GM23248 (cell line): ENCODE measurements around the gene LHFPL2. TPM values are rescaled to one million over a fixed set of nuclear protein-coding genes. Genes with fewer than 3 reads are reported as not detected.

ENCODE experiments used
- DNase-seq: peaks from one replicate; pipeline ENCODE4 v3.0.0-alpha.2; 2015
- H2AFZ ChIP-seq: fragments of 200-600 bp; sonication (generic); 2 replicates; pipeline ENCODE4 v1.6.1; 2016; ENCODE audit warnings: antibody characterized with exemption
- H3F3A ChIP-seq: fragments of 200-600 bp; sonication (generic); 2 replicates; pipeline ENCODE4 v1.6.1; 2016; ENCODE audit warnings: mild to moderate bottlenecking, antibody characterized with exemption, mixed run types; ENCODE audit not compliant: insufficient read depth
- H3K27ac ChIP-seq: fragments of 200-600 bp; sonication (generic); 2 replicates; pipeline ENCODE4 v1.5.1; 2016; ENCODE audit warnings: mild to moderate bottlenecking
- H3K27me3 ChIP-seq: fragments of 200-600 bp; sonication (generic); replicated peaks from 2 replicates; pipeline ENCODE4 v1.6.1; 2016; ENCODE audit warnings: mild to moderate bottlenecking; ENCODE audit not compliant: insufficient read depth
- H3K36me3 ChIP-seq: fragments of 200-600 bp; sonication (generic); 2 replicates; pipeline ENCODE4 v1.6.1; 2016; ENCODE audit warnings: low read depth, mild to moderate bottlenecking
- H3K4me1 ChIP-seq: fragments of 200-600 bp; sonication (generic); 2 replicates; pipeline ENCODE4 v1.6.1; 2016; ENCODE audit warnings: mild to moderate bottlenecking; ENCODE audit not compliant: insufficient read depth
- H3K4me2 ChIP-seq: fragments of 200-600 bp; sonication (generic); one replicate; pipeline ENCODE4 v1.6.1; 2016; ENCODE audit warnings: mild to moderate bottlenecking; ENCODE audit not compliant: unreplicated experiment
- H3K4me3 ChIP-seq: fragments of 200-600 bp; sonication (generic); 2 replicates; pipeline ENCODE4 v1.5.1; 2016; ENCODE audit warnings: mild to moderate bottlenecking
- H3K79me2 ChIP-seq: fragments of 200-600 bp; sonication (generic); 2 replicates; pipeline ENCODE4 v1.6.1; 2016; ENCODE audit warnings: mild to moderate bottlenecking; ENCODE audit not compliant: insufficient read depth
- H3K9ac ChIP-seq: fragments of 200-600 bp; sonication (generic); 2 replicates; pipeline ENCODE4 v1.6.1; 2016; ENCODE audit warnings: mild to moderate bottlenecking
- H3K9me2 ChIP-seq: fragments of 200-600 bp; sonication (generic); 2 replicates; pipeline ENCODE4 v1.6.1; 2016; ENCODE audit warnings: mixed run types, mild to moderate bottlenecking, moderate library complexity; ENCODE audit not compliant: insufficient read depth
- H3K9me3 ChIP-seq: fragments of 200-600 bp; sonication (generic); one replicate; pipeline ENCODE4 v1.6.1; 2017; ENCODE audit warnings: low read depth
- H4K20me1 ChIP-seq: fragments of 200-600 bp; sonication (generic); 2 replicates; pipeline ENCODE4 v1.6.0; 2016; ENCODE audit not compliant: insufficient read depth
- EZH2 ChIP-seq: fragments of 200-600 bp; sonication (generic); IDR thresholded peaks from 2 replicates; pipeline ENCODE4 v1.6.1; 2018; ENCODE audit warnings: antibody characterized with exemption, mild to moderate bottlenecking; ENCODE audit not compliant: insufficient read depth, poor library complexity, severe bottlenecking
- EZH2phosphoT487 ChIP-seq: fragments of 200-600 bp; sonication (generic); IDR thresholded peaks from 2 replicates; pipeline ENCODE4 v1.6.1; 2018; ENCODE audit warnings: antibody characterized with exemption, moderate library complexity, mild to moderate bottlenecking, low read depth; ENCODE audit not compliant: insufficient read depth
- WGBS, 2 experiments: methylation state at CpG; one replicate each; pipeline ENCODE4 v1.1.6; 2015 to 2017; ENCODE audit warnings: low lambda C conversion rate in 2 of 2, low coverage in 1 of 2; ENCODE audit errors: missing lambda C conversion rate in 2 of 2; 5-methylcytosine and 5-hydroxymethylcytosine counted together
- in situ Hi-C: fragments of 300-500 bp; cut with MboI; formaldehyde crosslinking; loops from 2 replicates; pipeline ENCODE4 v1.15.0; 2020
- polyA plus RNA-seq: library from polyadenylated mRNA; unstranded; fragments of >200 nt; fragmentation: Nextera tagmentation; extraction: Ambion mirVana; gene quantifications from 2 replicates; pipeline ENCODE4 v1.2.1, GENCODE V29; 2016
- total RNA-seq: library from RNA; depleted of rRNA; stranded (reverse); fragments of >200 nt; shearing (Covaris generic); gene quantifications from 2 replicates; pipeline ENCODE4 v1.2.3, GENCODE V29; 2014

The LHFPL2 gene
- total and polyA plus RNA-seq, 2 experiments from 2014 or later: 8.0 to 13.7 TPM

GRCh38 chr5:78490709-78491485, 157.7 kb downstream of the LHFPL2 start:
- H3K9ac ChIP-seq: no peak overlapping the region
- H3K4me1 ChIP-seq: peaks cover 2% of the 10 kb centered on the region
- H2AFZ ChIP-seq: no peak overlapping the region
- peaks cover 9% of the 10 kb centered on the region; the same call in 1 of the 2 replicates for H3K36me3 ChIP-seq
- H3K27me3 ChIP-seq: no peaks in the 10 kb centered on the region
- no peak for DNase-seq
- H3F3A ChIP-seq: no peaks in the 10 kb centered on the region
- H3K27ac ChIP-seq: no peak overlapping the region
- H3K4me2 ChIP-seq: no peak overlapping the region
- in situ Hi-C loops: no loop called here
- no peaks in the 10 kb centered on the region for H3K9me2 ChIP-seq
- no peaks in the 10 kb centered on the region; the same call in 1 of the 2 replicates for H3K79me2 ChIP-seq
- no peak overlapping the region for H3K4me3 ChIP-seq
- 80 to 82% methylated on average over 4 of the region's 4 CpGs for WGBS, 2 experiments
- no peaks in the 10 kb centered on the region for H4K20me1 ChIP-seq
- no peak for TF ChIP-seq EZH2
- TF ChIP-seq EZH2phosphoT487: no peak
- H3K9me3 ChIP-seq: no peaks in the 10 kb centered on the region

GRCh38 chr5:78487846-78488245, 160.7 kb downstream of the LHFPL2 start:
- H2AFZ ChIP-seq: no peak overlapping the region
- peaks cover 9% of the 10 kb centered on the region; the same call in 1 of the 2 replicates for H3K36me3 ChIP-seq
- H3F3A ChIP-seq: no peaks in the 10 kb centered on the region
- no peak for DNase-seq
- H4K20me1 ChIP-seq: no peaks in the 10 kb centered on the region
- in situ Hi-C loops: no loop called here
- no peak overlapping the region for H3K4me2 ChIP-seq
- TF ChIP-seq EZH2phosphoT487 (no peak), EZH2 (no peak)
- 92 to 97% methylated on average over 4 of the region's 4 CpGs for WGBS, 2 experiments
- no peak overlapping the region for H3K9ac ChIP-seq
- H3K9me2 ChIP-seq: no peaks in the 10 kb centered on the region
- no peaks in the 10 kb centered on the region for H3K27me3 ChIP-seq
- H3K27ac ChIP-seq: no peak overlapping the region
- H3K4me3 ChIP-seq: no peak overlapping the region
- H3K4me1 ChIP-seq: peaks cover 7% of the 10 kb centered on the region
- no peaks in the 10 kb centered on the region for H3K9me3 ChIP-seq
- H3K79me2 ChIP-seq: no peaks in the 10 kb centered on the region

DNA sequence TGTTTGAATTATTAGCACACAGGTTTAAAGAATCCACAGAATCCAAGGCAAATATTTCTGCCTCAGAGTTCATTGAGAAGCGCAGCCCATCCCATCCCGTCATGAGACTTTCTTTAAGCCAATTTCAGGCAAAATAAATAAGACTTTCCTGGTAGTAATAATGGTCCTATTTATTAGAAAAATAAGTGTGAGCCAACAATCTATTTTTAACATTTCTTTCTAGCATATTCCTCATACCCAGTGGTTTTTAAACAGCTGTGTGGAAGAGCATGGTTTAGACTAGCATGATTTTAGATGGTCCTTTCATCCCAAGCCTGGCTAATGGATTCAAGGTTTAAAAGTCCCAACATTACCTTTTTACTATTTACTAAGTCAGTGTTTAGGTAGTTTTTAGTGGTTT, 162.4 kb downstream of the LHFPL2 start:
- Histone ChIP-seq H3K27ac (no peak overlapping the region), H3K4me2 (no peak overlapping the region), H3K9me2 (no peaks in the 10 kb centered on the region), H3K4me1 (peaks cover 7% of the 10 kb centered on the region), H4K20me1 (no peaks in the 10 kb centered on the region), H2AFZ (no peak overlapping the region), H3K79me2 (no peaks in the 10 kb centered on the region), H3K27me3 (no peaks in the 10 kb centered on the region), H3K4me3 (no peak overlapping the region), H3K36me3 (peaks cover 9% of the 10 kb centered on the region; the same call in 1 of the 2 replicates), H3K9me3 (no peaks in the 10 kb centered on the region), H3K9ac (no peak overlapping the region), H3F3A (no peaks in the 10 kb centered on the region)
- no peak for DNase-seq
- 82 to 84% methylated on average over 2 of the region's 2 CpGs for WGBS, 2 experiments
- TF ChIP-seq EZH2phosphoT487: no peak
- TF ChIP-seq EZH2: no peak
- in situ Hi-C loops: no loop called here

DNA sequence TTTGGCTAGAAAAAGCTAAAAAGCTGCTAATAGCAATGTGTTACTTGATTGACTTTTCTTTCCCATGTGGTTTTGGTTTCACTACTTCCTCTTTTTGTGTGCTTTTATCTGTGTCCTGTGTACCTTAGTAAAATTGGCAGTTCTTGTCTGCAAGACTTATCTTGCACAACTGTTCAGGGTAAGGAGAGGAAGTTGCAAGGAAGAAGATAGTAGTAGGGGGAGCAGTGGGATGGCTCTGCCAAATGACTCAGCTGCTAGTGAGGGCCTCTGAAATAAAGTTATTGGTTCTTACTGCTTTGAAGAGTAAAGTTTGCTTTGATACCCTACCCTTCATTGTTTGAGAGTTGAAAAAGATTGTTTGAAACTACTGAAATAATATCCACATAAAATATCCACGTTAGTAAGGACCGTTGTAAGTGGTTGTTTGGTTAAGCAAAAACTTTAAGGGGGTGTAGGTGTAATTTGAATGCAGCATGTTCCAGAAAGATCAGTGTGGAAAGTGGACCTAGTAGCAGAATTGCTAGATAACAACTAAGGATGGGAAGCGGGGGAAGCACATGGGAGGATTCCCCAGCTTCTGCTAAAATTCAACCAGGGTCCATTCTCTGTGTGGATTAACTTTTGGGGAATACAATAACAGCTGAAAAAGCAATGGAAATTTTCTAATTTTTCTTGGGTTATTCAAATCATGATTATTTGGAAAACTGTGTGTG, 164.6 kb downstream of the LHFPL2 start:
- H3K9me2 ChIP-seq: no peaks in the 10 kb centered on the region
- peaks cover 8% of the 10 kb centered on the region; the same call in 1 of the 2 replicates for H3K36me3 ChIP-seq
- H3K4me2 ChIP-seq: no peak overlapping the region
- no peaks in the 10 kb centered on the region for H3K79me2 ChIP-seq
- peak; percentile 37 for DNase-seq
- no peaks in the 10 kb centered on the region for H3F3A ChIP-seq
- no peak for TF ChIP-seq EZH2
- TF ChIP-seq EZH2phosphoT487: no peak
- WGBS, 2 experiments: 78 to 89% methylated on average over 3 of the region's 3 CpGs
- peaks cover 7% of the 10 kb centered on the region for H3K4me1 ChIP-seq
- no peaks in the 10 kb centered on the region for H4K20me1 ChIP-seq
- H3K27me3 ChIP-seq: no peaks in the 10 kb centered on the region
- H3K4me3 ChIP-seq: no peak overlapping the region
- no peak overlapping the region for H3K27ac ChIP-seq
- H3K9me3 ChIP-seq: no peaks in the 10 kb centered on the region
- no peak overlapping the region for H3K9ac ChIP-seq
- no peak overlapping the region for H2AFZ ChIP-seq
- in situ Hi-C loops: no loop called here
